ENCODE data around the gene FNDC11.

Gene FNDC11

GRCh38 chr20:63587776-63588591 lies 34.0 kb downstream of the FNDC11 start:
- Histone ChIP-seq H3K4me3 (replicated peaks; ENCODE audit: insufficient read depth, low read length) (no peak overlapping the region), H3K27me3 (ENCODE audit: insufficient read depth, poor library complexity, severe bottlenecking) (peaks cover 2% of the 10 kb centered on the region), H3K27ac (replicated peaks) (no peak overlapping the region)
- TF ChIP-seq CTCF (IDR thresholded peaks at IDR 0.05; ENCODE audit: insufficient read depth, low read length) = no peak
- no peak for TF ChIP-seq GABPA (IDR thresholded peaks at IDR 0.05; ENCODE audit: low read depth)
- no peak for TF ChIP-seq REST (IDR thresholded peaks at IDR 0.05; ENCODE audit: insufficient replicate concordance, low read depth)
- no peak for TF ChIP-seq SPI1 (IDR thresholded peaks at IDR 0.05; ENCODE audit: borderline replicate concordance, low read depth)
- no peak for DNase-seq (ENCODE audit: low read depth in 1 of 2, low spot score in 1 of 2)

DNA sequence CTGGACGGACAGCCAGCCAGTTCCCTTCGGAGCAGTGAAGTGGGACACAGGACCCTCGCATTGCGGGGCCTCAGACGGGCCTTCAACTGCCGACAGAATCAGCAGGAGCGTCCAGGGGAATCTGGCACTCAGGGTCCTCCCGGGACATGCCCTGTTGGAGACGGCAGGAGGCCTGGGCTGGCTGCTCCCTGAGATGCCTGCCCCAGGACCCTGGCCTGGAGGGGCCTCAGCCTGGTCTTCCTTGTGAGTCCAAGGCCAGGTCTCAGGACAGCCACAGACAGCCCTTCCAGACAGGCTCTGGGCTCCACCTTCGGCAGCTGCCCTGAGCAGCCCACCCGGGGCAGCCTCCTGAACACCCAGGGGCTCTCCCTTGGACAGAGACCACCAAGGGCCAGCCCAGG lies 34.7 kb downstream of the FNDC11 start:
- Histone ChIP-seq H3K4me3 (replicated peaks; ENCODE audit: insufficient read depth, low read length) (no peak overlapping the region), H3K27me3 (ENCODE audit: insufficient read depth, poor library complexity, severe bottlenecking) (peaks cover 1% of the 10 kb centered on the region), H3K27ac (replicated peaks) (no peak overlapping the region)
- TF ChIP-seq CTCF (IDR thresholded peaks at IDR 0.05; ENCODE audit: insufficient read depth, low read length) (no peak), REST (IDR thresholded peaks at IDR 0.05; ENCODE audit: insufficient replicate concordance, low read depth) (no peak), POLR2AphosphoS5 (IDR thresholded peaks at IDR 0.05; ENCODE audit: low read depth) (no peak), GABPA (IDR thresholded peaks at IDR 0.05; ENCODE audit: low read depth) (no peak), SPI1 (IDR thresholded peaks at IDR 0.05; ENCODE audit: borderline replicate concordance, low read depth) (no peak)
- DNase-seq (ENCODE audit: low read depth in 1 of 2, low spot score in 1 of 2) = no peak

DNA sequence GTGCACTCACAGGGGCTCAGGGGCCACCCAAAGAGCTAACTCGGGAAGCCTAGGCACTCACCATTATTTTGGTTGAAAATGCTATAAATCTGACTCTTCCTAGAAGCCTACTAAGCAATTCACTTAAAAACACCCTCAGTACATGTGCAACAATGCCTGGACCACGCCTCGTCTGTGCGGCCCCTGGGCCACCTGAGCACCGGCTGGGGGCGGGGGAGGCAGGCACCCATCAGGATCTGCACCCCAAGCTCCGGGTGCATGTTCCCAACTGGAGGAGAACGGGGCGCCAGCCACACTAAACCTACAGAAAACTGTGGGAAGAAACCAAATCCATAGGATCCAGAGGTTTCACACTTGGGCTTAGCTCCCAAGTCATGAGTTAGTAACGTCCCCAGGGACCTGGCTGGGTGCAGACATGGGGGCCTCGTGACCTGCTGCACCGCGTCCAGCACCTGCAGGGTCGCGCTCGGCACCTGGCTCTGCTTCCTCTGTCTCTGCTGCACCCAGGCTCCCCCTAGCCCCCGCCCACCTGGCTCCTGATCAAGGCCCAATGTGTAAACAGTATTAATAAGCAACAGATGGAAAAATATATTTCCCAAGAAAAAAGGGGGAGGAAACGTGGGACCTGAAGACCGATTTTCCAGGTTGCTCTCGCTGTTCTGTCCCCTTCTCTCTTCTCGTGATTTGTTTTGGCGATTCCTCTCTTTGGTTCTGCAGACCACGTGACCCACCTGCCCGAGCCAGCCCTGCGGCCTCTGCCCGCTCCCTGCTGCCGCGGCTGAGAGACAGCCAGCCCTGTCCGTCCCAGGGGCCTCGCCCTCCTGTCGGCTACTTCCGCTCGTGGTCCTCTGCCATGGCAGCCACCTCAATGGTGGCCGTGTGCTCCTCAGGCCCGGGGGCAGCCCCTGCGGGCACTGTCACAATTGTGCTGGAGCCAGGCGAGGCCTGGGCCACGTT lies 35.6 kb downstream of the FNDC11 start:
- no peak for DNase-seq (ENCODE audit: low read depth in 1 of 2, low spot score in 1 of 2)
- H3K4me3 ChIP-seq (replicated peaks; ENCODE audit: insufficient read depth, low read length) = no peak overlapping the region
- no peaks in the 10 kb centered on the region for H3K27me3 ChIP-seq (ENCODE audit: insufficient read depth, poor library complexity, severe bottlenecking)
- TF ChIP-seq REST (IDR thresholded peaks at IDR 0.05; ENCODE audit: insufficient replicate concordance, low read depth) = no peak
- TF ChIP-seq SPI1 (IDR thresholded peaks at IDR 0.05; ENCODE audit: borderline replicate concordance, low read depth) = no peak
- TF ChIP-seq POLR2AphosphoS5 (IDR thresholded peaks at IDR 0.05; ENCODE audit: low read depth) = no peak
- no peak for TF ChIP-seq CTCF (IDR thresholded peaks at IDR 0.05; ENCODE audit: insufficient read depth, low read length)
- no peak for TF ChIP-seq GABPA (IDR thresholded peaks at IDR 0.05; ENCODE audit: low read depth)
- H3K27ac ChIP-seq (replicated peaks) = no peak overlapping the region
